Mammary epithelial cell (primary cell): ENCODE results near the gene ATP10B.

Experiments used
- EZH2 ChIP-seq: IDR thresholded peaks from 2 replicates; pipeline ENCODE4 v1.6.1; 2012; ENCODE audit warnings: low read length, inconsistent platforms, borderline replicate concordance
- TF ChIP-seq, protein P1 (sequence below), 2 donors: IDR thresholded peaks in 1 of 2; conservative IDR thresholded peaks in 1 of 2; 2 replicates each; pipeline ENCODE4 v1.5.1; 2011 to 2012; ENCODE audit warnings: inconsistent platforms in 2 of 2, low read length in 2 of 2, mild to moderate bottlenecking in 2 of 2, control low read depth in 1 of 2, low read depth in 1 of 2; ENCODE audit not compliant: insufficient read depth in 1 of 2; ENCODE audit errors: extremely low read depth in 1 of 2

GRCh38 chr5:160747559-160747958 is 104.5 kb downstream of the ATP10B start:
- TF ChIP-seq, protein P1, sequence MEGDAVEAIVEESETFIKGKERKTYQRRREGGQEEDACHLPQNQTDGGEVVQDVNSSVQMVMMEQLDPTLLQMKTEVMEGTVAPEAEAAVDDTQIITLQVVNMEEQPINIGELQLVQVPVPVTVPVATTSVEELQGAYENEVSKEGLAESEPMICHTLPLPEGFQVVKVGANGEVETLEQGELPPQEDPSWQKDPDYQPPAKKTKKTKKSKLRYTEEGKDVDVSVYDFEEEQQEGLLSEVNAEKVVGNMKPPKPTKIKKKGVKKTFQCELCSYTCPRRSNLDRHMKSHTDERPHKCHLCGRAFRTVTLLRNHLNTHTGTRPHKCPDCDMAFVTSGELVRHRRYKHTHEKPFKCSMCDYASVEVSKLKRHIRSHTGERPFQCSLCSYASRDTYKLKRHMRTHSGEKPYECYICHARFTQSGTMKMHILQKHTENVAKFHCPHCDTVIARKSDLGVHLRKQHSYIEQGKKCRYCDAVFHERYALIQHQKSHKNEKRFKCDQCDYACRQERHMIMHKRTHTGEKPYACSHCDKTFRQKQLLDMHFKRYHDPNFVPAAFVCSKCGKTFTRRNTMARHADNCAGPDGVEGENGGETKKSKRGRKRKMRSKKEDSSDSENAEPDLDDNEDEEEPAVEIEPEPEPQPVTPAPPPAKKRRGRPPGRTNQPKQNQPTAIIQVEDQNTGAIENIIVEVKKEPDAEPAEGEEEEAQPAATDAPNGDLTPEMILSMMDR (conservative IDR thresholded peaks at IDR 0.05 in 1 of 2, IDR thresholded peaks at IDR 0.05 in 1 of 2; ENCODE audit: extremely low read depth in 1 of 2, insufficient read depth in 1 of 2, low read depth in 1 of 2, low read length in 2 of 2): no peak
- TF ChIP-seq EZH2: no peak
